SH-SY5Y (cell line): Measurements from ENCODE around the gene MROH8.

Source experiments
- GATA2 ChIP-seq: IDR thresholded peaks from 2 replicates; pipeline ENCODE4 v1.6.1; 2011; ENCODE audit warnings: mild to moderate bottlenecking, low read depth, low read length
- GATA3 ChIP-seq: IDR thresholded peaks from 2 replicates; pipeline ENCODE4 v1.6.1; 2011; ENCODE audit warnings: low read depth, mild to moderate bottlenecking, low read length, moderate library complexity

- TF ChIP-seq GATA2 (no peak), GATA3 (no peak)
Measured at GRCh38 chr20:37205794-37206193, 26.4 kb upstream of the MROH8 start.
